GM04503 (cell line): Measurements from ENCODE around the gene SORCS1.

Experiments used
- DNase-seq: peaks from one replicate; pipeline ENCODE4 v3.0.0-alpha.2; 2012; ENCODE audit warnings: low read depth

SORCS1 gene

DNA sequence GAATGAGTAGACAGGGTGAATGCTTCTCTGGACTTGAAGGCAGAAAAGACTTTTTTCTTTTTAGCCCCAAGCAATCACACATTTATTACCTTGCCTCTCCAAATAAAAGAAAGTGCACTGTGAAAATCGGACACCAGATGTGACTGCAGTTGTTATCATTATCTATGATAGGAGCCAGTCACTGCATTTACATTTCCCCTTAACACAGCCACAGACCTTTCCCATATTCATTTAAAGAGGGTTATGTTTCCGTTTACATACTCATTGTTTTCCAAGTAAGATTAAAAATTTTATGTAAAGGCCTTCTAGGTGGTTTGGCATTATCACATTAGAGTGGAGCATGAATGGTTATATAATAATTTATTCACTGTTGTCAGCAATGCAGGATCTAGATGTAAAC lies 586.8 kb downstream of the SORCS1 start:
- no peak for DNase-seq

DNA sequence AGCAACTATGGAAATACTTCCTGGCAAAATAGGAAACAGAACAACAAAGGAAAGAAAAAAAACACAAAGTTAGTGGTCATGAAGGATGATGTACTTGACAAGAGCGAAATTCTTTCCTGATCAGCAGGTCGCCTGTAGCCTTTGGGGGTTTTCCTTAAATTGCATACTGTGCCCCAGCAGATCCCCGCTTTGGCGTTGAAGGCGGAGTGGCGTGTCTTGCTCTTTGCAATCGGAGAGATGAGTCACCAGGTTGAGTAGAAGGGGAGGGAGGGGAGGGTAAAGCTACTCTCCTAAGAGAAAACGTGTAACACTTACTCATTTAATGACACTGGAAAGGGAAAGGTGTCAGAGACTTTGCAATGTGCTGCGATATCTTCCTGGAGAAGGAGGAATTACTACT lies 587.2 kb downstream of the SORCS1 start:
- DNase-seq = no peak

DNA sequence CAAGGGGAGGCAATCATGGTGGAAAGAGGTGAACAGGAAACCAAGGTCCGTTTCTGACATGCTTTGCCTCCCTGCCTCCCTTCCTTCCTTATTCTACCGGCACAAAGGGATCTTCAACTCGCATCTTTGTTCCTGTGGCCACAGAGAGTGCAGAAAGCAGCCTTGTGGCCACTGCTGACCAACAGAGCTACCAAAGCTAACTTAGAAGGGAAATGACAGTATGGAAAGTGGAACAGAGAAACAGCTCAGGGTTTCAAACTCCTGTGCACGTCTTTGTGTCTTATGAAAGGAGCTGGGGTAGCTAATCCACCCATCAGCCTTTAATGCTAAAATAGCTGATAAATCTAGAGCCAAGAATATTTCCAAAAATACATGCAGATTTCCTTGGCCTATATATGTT lies 588.0 kb downstream of the SORCS1 start:
- no peak for DNase-seq

DNA sequence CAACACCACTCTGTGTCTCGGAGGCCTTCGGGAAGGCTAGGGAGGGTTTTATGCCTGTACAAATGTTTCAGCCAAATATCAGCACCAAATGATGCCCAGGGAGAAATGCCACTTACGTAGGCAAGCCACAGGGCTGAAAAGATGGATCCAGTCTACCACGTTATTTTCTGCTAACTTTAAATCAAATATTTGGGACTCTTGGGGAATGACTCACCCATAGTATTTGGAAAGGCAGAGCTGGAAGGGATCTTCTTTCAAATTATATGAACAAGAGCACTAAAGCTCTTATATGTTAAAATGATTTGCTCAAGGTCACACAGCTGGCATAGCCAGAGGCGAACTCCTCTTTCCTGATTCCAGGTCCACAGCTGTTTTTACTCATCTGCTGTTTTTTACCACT lies 591.4 kb downstream of the SORCS1 start:
- DNase-seq = no peak

DNA sequence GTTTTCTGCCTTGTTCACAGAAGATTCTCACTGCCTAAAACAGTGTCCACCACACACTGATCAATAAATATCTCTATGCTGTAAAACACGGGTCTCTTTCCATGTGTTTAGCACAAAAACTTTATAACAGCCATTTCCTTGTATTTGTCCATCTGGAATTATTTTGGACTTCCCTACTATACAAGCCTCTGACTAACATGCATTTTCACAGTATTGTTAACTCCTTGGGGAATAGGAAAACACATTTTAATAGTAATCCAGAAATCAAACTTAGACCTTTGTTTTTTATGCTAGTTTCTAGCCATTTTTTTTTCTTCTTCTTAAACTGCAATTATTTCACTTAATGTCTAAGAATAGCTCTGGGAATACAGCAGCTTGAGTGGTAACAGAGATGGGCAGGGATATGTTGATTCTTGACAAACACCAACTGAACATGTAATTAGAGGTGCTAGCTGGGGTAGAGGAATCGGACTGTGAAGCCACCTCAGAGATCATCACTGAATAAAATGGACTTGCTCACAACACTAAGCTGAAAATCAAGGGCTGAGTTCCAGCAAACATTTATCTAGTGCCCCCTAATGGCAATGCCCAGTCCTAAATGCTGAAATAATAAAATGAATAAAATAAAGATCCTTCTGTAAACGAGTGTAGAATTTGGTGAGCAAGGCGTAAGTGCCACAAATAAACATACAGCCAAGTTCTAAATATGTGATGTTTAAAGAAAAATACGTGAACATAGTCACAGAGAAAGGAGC lies 593.1 kb downstream of the SORCS1 start:
- no peak for DNase-seq

DNA sequence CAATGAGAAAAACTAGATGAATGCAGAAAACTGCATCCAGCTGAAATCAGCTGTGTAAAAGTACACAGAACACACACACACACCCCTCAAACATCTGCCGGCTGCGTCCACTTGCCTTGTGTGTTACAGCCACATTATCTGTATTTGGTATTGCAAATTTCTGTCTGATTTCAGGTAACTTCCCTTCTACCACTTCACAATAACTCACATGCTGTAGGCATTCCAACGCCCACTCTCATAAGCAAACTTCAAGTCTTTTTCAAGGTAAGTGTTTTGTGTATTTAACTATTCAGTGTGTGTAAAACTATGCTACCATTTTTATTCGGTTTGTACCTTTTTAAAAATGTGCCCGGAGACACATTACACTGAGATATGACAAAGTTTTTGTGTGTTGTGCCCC lies 594.2 kb downstream of the SORCS1 start:
- no peak for DNase-seq

DNA sequence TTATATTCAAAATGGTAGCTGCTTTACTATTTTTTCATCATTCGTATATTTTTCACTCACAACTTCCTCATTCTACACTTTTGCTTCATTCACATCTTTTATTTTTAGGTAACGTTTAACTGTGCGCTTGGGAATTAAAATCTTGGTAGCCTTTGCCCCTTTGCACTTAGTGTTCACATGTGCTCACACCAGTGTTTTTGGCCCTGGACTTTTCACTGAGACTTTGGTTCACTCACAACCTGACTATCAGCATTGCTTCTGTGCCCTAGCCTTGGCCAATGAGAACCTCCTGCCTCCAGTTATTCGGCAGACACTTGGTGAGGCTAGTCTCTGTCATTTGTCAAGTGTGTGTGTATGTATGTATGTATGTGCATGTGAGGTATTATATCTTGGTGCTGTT lies 596.9 kb downstream of the SORCS1 start:
- no peak for DNase-seq

DNA sequence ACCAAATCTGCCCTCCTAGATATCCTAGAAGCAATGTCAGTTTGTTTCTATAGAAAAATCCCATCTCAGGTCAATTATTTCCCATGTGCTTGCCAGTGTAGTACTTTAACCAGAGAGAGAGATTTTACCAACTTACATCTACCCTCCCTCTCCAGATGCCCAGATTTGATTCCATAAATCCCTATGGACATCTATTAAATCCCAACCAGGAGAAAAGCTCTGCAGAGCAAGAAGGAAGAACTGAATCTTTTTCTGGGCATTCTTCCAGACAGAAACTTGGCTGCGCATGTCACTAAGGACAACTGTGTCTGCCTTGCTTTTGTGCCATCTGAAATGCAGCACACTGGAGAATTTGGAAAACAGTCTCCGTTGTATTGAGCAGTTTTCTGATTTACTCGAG lies 597.6 kb downstream of the SORCS1 start:
- no peak for DNase-seq

DNA sequence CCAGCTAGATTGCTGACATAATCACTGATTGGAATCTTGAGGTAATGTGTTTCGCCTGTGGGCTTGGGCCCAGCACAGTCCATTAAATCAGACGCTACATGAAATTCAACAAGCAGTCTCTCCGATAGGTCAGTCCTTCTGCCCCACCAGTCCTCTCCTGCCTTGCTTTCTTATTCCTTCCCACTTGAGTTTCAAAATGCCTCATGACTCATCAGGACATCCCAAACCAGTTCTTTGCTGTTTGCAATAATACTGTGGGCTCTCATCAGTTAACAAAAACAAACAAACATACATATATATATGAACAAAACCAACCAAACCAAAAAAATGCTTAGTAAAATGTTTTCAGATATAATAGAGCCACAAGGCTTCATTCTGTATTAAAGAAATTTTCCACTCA lies 599.0 kb downstream of the SORCS1 start:
- DNase-seq = no peak

DNA sequence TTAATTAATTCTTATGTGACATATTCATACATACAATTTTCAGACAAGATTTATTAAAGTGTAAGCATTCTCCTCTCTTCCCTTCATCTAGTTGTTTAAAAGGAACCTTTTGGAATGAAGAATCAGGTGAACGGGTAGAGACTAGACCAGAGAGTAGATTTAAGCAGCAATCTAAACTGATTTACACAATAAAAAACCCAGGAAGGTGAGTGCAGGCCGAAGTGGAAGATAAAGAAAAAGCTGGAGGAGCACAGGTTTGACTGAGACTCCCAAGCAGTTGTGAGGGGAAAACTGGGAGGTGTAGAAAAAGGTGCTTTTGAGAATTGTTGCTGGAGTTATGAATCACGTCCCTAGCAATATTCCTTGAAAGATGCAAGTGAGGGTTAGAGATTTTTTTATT lies 601.1 kb downstream of the SORCS1 start:
- DNase-seq = no peak

DNA sequence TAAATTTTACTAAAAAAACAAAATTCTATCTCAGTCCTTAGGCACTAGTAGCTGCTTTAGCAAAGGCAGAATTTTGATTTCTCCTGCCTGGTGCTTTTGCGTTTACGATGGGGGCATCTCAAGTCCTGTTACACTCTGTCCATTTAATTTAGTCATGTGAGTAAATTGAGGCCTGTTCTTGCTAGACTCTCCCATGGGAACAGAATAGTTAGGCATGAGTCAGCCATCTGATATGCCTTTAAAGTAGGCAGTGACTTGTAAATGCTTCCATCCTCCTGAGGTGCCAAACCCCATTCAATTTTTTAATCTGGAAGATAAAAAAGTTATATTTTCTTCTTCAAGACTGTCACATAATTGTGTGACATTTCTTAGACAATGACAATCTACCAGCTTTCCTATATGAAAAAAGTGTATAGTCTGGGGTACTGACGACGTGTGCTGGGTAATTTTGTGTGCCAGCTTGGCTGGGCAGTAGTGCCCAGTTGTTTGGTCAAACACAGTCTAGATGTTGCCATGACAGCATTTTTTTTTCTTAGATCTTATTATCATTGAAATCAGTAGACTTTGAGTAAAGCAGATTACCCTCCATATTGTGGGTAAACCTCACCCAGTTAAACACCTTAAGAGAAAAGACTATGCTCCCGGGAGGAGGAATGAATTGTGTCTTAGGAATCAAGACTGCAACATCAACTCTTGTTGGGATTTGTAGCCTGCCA lies 603.4 kb downstream of the SORCS1 start:
- DNase-seq = peak; percentile 16

DNA sequence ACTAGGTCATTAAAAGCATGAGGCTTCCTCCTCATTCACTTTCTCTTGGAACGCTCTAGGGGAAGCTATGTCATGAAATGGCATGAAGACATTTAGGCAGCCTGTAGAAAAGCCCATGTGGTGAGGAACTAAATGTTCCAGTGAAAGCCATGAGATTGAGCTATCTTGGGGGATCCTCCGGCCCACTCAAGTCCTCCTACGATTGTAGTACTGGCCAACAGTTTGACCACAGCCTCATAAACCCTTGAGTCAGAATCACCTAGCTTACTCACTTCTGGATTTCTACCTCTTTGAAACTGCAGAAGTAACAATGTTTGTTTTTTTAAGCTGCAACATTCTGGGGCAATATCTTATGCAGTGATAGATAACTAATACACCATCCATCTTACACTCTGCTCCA lies 605.1 kb downstream of the SORCS1 start:
- no peak for DNase-seq

DNA sequence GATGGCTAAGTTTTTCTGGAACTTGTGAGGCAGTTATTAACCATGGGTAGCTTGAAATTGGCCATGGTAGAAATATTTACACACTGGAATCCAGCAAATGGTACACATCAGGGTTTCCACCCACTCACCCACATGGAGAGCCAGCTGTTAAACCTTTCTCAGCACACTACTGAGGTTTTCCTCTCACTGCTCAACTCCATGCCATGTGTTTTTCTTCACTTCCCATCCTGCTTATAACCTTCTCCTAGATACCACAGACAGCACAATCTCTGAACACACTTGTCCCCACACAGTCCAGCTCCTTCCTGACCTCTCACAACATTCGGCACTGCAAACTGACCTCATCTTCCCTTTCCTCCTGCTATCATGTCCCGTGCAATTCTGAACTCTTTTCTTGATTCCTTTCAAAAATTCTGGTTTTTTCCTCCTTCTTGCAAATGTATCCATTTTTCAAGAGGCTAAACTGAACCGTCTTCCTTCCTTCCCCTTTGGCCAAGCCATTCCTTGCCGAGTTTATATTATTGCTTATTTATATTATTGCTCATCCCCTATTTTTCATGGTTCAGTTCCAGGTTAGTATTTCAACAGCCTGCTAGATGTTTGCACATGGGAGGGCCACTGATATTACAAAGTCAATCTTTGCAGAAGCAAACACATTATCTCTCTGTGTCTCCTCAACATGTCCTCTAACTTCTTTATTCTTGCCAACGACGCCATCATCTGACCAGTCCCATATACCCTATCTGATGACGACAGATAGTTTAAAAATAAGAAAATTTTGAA lies 606.4 kb downstream of the SORCS1 start:
- DNase-seq = no peak

DNA sequence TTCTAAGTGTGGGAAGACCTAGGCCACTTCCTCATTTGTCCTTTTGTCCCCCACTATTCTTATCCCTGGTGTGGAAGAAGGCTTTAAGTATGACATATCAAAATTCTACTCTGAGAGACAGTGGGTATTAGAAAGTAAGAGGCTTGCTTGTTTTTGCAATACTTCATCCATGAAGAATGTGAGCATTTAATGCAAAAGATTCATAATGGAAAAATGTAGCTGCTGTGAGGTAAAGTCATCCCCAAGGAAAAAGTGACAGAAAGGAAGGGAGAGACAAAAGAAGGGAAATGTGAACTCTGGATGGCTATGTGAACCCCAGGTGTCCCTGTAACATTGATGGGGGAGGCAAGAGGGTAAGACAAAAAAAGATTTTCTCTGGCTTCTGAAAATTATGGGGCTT lies 607.5 kb downstream of the SORCS1 start:
- no peak for DNase-seq

DNA sequence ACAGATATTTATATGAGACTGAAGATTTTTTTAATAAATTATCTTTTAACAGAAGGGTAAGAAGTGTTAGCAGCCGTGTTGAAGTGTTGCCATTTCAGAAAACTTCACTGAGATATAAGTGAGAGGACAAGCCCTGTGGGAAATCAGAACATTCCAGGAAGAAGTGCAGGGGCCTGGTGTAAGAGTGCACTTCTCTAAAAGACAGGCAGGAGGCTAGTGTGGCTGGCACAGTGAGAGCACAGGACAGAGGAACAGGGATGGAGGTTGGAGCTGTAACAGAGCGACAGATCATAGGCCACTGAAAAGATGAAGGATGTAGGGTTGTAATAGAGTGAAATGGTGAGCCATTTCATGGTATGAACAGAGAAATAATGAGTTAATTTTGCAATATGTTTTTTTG lies 608.9 kb downstream of the SORCS1 start:
- no peak for DNase-seq

DNA sequence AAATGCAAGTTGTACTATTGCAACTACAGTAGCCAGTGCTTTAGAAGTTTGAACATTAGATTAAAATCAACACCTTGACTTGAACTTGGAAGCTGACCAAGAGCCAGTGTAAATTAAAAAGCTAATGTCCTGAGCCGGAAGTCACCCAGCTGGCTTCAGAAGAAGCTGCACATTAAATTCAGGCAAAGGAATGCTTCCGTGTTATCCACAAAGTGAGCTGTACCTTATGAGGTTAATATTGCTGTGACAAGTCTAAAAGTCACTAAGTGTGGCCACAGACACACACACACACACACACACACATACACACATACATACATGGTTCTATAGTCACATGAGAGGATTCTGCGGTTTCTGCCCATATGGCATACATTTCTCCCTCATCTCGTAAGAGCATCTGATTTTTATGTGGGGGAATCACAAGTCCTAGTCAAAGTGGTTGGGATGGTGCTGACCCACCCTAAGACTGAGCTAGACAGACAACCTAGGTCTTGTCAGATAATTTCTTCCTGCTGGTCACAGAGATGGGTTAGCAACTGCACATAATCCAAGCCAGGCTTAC lies 612.9 kb downstream of the SORCS1 start:
- no peak for DNase-seq

DNA sequence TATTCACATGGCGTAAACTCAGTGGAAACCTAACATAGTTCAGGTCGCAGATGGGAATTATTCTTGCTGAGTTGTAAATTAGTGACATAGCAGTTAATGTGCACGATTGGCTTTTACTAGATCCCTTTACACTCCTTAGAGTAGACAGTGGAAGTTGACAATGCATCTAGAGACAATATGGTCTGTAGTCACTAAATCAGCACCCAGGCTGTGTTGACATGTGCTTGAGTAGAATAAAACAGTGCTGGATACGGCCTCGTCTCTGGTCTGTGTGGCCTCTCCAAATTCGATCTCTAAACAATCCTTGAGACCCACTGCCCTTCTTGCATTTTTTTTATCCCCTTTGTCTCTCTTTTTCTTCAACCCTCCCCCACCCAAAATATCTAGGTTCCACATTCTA lies 615.7 kb downstream of the SORCS1 start:
- DNase-seq = no peak

DNA sequence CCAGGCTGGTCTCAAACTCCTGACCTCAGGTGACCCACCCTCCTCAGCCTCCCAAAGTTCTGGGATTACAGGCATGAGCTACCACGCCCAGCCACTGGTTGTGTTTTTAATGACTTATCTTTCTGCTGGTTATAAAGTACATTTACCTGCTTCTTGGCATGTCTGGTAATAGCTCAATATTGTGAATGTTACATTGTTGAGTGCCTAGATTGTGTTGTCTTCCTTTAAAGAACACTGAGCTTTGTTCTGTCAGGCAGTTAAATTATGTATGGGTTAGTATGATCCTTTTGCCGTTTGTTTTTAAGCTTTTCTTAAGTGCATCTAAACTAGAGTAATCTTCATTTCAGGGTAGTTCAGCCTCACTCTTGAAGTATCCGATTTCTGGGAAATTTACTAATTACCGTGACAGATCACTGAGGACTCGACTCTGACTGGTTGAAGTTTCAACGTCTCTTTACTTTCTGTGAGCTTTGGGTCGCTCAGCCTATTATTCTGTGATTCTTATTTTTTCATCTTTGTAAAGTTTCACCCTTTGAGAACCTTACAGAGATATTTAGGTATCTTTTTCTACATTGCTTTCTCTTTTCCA lies 617.4 kb downstream of the SORCS1 start:
- DNase-seq = no peak

DNA sequence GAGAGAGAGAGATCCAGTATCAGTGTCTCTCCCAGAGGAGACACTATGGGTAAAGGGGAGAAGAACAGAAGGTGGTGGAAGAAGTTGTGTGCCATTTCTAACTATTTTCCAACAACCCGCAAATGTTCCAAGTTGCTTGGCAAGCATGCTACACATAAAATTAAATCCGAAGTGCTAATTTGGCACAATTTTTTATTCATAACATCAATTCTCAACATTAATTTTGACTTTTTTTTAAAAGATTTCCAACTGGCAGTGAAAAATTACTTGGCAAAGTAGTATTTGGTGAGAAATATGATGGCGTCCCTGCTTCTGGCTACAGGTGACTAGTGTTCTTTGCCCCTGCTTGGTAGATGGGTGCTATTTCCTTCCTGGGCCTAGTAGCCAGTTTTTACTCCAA lies 622.0 kb downstream of the SORCS1 start:
- DNase-seq = no peak

DNA sequence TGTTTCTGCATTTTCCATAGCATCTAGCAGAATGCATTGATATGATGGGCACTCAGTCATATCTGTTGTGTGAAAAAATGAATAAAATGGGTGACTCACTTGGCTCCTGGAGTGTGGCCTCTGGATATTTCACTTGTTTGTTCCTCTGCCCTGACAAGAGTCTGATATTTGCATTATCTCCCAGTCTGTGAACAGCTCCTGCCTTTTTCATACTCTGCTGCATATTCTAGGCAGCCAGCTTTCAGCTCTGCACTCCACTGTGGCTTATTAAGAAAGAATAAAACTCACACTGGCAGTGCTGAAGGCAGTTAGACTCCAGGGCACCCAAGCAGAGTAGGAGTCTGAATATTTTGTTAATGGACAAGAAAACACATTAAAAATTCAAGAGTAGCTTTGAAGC lies 623.9 kb downstream of the SORCS1 start:
- DNase-seq = no peak

DNA sequence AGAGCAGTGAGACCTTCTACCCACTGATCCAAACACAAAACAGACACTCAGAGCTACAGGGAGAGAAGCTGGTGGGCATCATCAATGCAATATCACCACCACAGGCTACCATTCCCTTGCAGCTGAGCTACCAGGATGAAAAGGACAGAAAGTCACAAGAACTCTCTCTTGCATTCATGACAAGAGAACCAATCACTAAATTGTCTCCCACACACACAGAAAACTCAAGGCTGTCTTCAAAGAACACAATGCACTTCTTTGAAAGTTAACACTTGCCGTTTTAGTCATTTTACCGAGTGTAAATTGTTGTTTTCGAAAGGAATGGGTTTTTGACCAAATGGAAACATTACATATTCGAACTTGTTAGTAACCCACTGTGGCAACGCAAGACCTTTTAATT lies 626.6 kb downstream of the SORCS1 start:
- DNase-seq = no peak

DNA sequence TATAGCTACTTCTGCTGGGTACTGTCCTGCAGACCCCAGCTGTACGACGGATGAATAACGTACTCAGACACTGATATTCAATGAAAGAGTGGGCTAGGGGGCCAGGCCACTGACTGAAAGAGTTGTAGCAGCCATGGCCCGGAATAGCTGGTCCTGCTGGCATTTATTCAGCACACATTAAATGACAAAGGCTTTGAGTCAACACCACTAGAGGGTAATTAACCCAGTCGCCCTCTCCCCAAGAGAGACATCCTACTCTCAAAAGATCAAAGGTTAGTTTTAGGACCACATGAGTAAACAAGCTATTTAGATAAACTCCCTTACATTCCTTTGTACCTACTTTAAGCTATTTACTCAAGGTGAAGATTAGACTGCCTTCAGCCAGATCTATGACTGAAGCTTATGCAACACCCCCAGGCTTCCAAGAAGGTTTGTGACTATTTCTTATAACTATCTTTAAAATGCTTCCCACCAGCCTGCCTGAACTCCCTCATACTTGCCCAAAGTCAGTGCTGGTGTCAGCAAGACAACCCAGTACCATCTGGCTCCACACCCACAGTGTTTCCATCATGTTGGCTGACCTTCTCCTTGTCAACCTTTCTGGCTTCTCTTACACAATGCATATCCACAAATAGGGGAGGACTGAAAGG lies 629.1 kb downstream of the SORCS1 start:
- DNase-seq = no peak
